Mucosa of descending colon (tissue), 3 donors: ENCODE measurements around the gene HADHA. TPM values are rescaled to one million over a fixed set of nuclear protein-coding genes. Genes with fewer than 3 reads are reported as not detected.

ENCODE experiments used
- ATAC-seq: fragments of 200-7000 bp; cut with Tn5 transposase; one replicate; pipeline ENCODE4 v1.9.1; 2020; ENCODE audit warnings: mild to moderate bottlenecking, moderate library complexity
- DNase-seq, 3 donors: peaks; one replicate each; pipeline ENCODE4 v3.0.0-alpha.2; 2020
- H3K36me3 ChIP-seq: fragments of 200-600 bp; one replicate; pipeline ENCODE4 v1.8.0; 2021; ENCODE audit warnings: low read depth, mild to moderate bottlenecking
- H3K4me1 ChIP-seq: fragments of 200-600 bp; one replicate; pipeline ENCODE4 v1.8.0; 2021; ENCODE audit warnings: low read depth, mild to moderate bottlenecking
- H3K4me3 ChIP-seq: fragments of 200-600 bp; one replicate; pipeline ENCODE4 v1.8.0; 2021; ENCODE audit warnings: mild to moderate bottlenecking
- H3K9me3 ChIP-seq: fragments of 200-600 bp; one replicate; pipeline ENCODE4 v1.8.0; 2021; ENCODE audit warnings: mild to moderate bottlenecking
- intact Hi-C, 2 donors: fragments of 100-400 bp; cut with DNase I in 1 of 2; cut with micrococcal nuclease in 1 of 2; formaldehyde crosslinking; loops; one replicate each; pipeline versions ENCODE4 v1.11.0 to v1.11.1; 2022; cut with DNase I, micrococcal nuclease
- total RNA-seq, 3 donors: library from RNA; stranded (reverse); fragmentation: NEBNext Ultra II Directional in 2 of 3; extraction: Animal tissue kit (Norgen Biotek cat#: 25700) in 2 of 3; gene quantifications; one replicate each; pipeline versions ENCODE4 v1.2.1 to v1.2.4, GENCODE V29; 2021 to 2023
- TF ChIP-seq, protein P1 (sequence below): fragments of 200-600 bp; IDR thresholded peaks from one replicate; pipeline ENCODE4 v1.8.0; 2022; ENCODE audit warnings: antibody characterized with exemption, mild to moderate bottlenecking
- donor health status: DM: no; HTN: no; CAD: no; lungs with moderate emphysema.
- donor health status: DM: no; HTN: no; CAD: no.
- donor health status: DM: no; HTN: yes; CAD: no.

The HADHA gene
- total RNA-seq, 3 donors from 2014 or later: 185 to 252 (median 226) TPM

DNA sequence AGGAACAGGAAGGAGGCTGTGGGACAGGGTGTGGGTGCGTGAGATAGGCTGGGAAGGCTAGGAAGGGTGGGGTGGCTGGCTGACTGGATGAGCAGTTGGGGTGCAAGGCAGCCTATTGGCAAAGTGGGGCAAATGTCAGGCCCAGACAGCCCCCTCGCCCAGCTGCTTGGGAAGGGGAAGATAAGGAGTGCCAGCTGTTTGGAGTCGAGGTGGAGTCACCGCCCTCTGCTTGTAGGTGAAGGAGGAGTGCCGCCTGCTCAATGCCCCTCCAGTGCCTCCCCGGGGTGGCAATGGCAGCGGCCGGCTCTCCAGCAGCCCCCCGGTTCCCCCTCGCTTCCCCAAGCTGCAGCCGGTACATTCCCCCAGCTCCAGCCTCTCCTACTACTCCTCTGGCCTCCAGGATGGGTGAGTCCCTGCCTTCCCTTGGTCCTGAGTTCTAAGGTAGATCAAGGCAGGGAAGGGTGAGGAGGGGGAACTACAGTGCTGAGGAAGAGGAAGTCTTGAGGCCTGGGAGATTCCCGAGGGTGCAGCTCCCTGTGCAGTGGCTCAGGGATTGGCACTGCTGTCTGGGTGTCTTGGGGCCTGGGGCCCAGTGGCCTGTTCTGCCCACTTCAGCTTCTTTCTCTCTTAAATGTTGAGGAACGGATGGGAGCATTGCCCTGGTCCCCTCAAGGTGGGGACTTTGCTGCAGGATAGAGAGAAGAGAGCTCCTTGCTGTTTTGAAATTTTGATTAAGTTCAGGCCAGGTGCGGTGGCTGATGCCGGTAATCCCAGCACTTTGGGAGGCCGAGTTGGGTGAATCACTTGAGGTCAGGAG is 58.3 kb downstream of the HADHA start:
- ATAC-seq (peak; percentile 19), DNase-seq (no peak)
- Histone ChIP-seq H3K4me3 (no peak overlapping the region), H3K4me1 (no peaks in the 10 kb centered on the region), H3K36me3 (no peaks in the 10 kb centered on the region), H3K9me3 (no peaks in the 10 kb centered on the region)
- intact Hi-C loops: no loop called here
- TF ChIP-seq, protein P1, sequence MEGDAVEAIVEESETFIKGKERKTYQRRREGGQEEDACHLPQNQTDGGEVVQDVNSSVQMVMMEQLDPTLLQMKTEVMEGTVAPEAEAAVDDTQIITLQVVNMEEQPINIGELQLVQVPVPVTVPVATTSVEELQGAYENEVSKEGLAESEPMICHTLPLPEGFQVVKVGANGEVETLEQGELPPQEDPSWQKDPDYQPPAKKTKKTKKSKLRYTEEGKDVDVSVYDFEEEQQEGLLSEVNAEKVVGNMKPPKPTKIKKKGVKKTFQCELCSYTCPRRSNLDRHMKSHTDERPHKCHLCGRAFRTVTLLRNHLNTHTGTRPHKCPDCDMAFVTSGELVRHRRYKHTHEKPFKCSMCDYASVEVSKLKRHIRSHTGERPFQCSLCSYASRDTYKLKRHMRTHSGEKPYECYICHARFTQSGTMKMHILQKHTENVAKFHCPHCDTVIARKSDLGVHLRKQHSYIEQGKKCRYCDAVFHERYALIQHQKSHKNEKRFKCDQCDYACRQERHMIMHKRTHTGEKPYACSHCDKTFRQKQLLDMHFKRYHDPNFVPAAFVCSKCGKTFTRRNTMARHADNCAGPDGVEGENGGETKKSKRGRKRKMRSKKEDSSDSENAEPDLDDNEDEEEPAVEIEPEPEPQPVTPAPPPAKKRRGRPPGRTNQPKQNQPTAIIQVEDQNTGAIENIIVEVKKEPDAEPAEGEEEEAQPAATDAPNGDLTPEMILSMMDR: no peak

DNA sequence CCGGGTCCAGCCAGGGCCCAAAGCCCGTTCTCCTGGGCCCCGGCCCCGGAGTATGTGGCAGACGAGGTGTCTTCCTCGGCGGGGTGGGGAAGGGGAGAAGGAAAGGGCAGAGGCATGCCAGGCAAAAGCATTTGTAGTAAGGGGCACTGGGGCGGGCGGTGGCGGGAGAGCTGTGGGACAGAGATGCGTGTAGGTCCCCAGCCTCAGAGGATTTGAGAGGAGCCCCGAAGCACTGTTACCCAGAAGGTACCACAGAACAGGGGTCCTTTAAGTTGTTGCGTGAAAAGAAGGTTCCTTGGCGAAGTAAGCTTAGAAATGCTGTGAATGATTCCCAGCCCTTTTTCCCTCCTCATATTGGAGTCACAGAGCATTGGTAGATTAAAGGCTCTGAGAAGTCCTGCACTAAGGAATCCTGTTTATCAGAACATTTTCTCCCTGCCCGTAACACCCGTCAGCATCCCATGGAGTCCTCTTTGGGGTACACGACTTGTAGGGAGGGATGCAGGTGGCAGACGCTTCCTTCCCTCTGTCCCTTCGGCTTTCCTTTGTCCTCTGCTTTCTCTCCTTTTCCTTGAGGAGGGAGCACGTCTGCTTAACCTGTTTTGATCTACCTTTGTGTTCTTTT is 59.0 kb downstream of the HADHA start:
- Histone ChIP-seq H3K4me1 (no peaks in the 10 kb centered on the region), H3K4me3 (peak overlapping the region; percentile 32), H3K36me3 (no peaks in the 10 kb centered on the region), H3K9me3 (no peaks in the 10 kb centered on the region)
- ATAC-seq (no peak), DNase-seq (no peak)
- TF ChIP-seq, protein P1: no peak
- intact Hi-C loops: no loop called here

DNA sequence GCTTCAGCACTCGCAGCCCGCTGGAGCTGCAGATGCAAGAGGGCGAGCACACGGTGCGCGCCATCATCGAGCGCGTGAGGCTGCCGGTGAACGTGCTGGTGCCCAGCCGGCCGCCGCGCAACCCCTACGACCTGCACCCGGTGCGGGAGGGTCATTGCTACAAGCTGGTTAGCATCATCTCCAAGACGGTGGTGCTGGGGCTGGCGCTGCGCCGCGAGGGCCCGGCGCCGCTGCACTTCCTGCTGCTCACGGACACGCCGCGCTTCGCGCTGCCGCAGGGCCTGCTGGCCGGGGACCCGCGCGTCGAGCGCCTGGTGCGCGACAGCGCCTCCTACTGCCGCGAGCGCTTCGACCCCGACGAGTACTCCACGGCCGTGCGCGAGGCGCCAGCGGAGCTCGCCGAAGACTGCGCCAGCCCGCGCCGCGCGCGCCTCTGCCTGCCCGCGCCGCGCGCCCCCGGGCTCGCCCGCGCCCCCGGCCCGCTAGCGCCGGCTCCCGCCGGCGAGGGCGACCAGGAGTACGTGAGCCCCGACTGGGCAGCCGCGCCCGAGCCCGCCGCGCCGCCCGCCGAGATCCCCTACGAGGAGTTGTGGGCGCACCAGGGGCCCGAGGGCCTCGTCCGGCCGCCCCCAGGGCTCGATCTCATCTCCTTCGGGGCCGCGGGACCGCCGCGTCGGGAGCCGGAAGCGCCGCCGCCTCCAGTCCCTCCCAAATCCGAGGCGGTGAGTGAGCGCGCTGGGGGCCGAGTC is 59.7 kb downstream of the HADHA start:
- no peaks in the 10 kb centered on the region for H3K36me3 ChIP-seq
- DNase-seq (peak; percentile 90 to 92 (median 91)), ATAC-seq (peak; percentile 96)
- H3K4me3 ChIP-seq: peak overlapping the region; percentile 32
- no peaks in the 10 kb centered on the region for H3K4me1 ChIP-seq
- TF ChIP-seq, protein P1: peak; percentile 58
- intact Hi-C loops: no loop called here
- no peaks in the 10 kb centered on the region for H3K9me3 ChIP-seq

DNA sequence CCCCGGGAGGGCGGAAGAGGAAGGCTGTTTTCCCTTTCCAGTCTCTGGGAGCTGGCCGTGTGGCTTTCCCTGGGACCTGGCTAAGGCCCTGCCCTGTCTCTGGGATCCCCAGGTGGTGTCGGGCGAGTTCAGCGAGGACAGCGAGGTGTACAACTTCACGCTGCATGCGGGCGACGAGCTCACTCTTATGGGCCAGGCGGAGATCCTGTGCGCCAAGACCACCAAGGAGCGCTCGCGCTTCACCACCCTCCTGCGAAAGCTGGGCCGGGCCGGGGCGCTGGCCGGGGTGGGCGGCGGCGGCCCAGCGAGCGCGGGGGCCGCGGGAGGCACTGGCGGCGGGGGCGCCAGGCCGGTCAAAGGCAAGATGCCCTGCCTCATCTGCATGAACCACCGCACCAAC is 60.3 kb downstream of the HADHA start:
- Histone ChIP-seq H3K9me3 (no peaks in the 10 kb centered on the region), H3K36me3 (no peaks in the 10 kb centered on the region), H3K4me3 (no peak overlapping the region), H3K4me1 (peaks cover 4% of the 10 kb centered on the region)
- intact Hi-C loops: no loop called here
- ATAC-seq: no peak
- TF ChIP-seq, protein P1: no peak
- no peak for DNase-seq

DNA sequence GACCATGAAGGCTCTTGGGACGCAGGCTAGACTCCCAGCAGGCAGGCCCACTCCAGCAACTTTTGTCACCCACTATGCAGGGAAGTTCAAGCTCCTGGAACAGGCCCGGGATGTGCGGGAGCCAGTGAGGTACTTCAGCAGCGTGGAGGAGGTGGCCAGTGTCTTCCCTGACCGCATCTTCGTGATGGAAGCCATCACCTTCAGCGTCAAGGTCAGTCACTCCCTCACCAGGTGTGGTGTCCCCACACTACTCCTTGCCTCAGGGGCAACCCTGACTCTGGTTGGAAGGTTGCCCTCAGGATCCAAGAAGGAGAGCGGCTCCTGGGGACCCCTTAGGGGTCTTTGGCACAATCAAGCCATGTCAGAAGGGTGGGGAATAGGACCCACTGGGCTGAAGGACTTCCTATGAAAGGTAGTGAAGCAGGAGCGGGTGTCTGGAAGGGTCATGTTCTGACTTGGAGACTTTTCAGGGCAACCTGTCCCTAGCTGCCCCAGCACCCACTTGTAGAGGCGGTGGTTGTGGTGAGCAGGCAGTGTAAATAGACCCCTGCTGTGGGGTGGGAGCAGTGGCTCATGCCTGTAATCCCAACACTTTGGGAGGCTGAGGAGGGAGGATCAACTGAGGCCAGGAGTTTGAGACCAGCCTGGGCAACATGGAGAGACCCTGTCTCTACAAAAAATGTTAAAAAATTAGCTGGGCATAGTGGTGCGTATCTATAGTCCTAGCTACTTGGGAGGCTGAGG is 61.4 kb downstream of the HADHA start:
- TF ChIP-seq, protein P1: no peak
- Histone ChIP-seq H3K9me3 (no peaks in the 10 kb centered on the region), H3K4me1 (peaks cover 5% of the 10 kb centered on the region), H3K4me3 (no peak overlapping the region), H3K36me3 (no peaks in the 10 kb centered on the region)
- DNase-seq (no peak), ATAC-seq (no peak)
- intact Hi-C loops: no loop called here
